GM18498 (cell line): ENCODE data around the gene RAI2.

Source experiments
- ATAC-seq: cut with Tn5 transposase; IDR thresholded peaks from one replicate; pipeline ENCODE4 v1.9.1; 2021; ENCODE audit warnings: mild to moderate bottlenecking, moderate library complexity; ENCODE audit not compliant: unreplicated experiment

The RAI2 gene

GRCh38 chrX:17830211-17830610 lies 30.9 kb downstream of the RAI2 start:
- ATAC-seq: no peak

- ATAC-seq: no peak
Observed at GRCh38 chrX:17829566-17829965, 31.5 kb downstream of the RAI2 start.

- ATAC-seq: no peak
Observed at GRCh38 chrX:17828171-17828570, 32.9 kb downstream of the RAI2 start.

GRCh38 chrX:17826609-17827496 lies 34.2 kb downstream of the RAI2 start:
- no peak for ATAC-seq

- no peak for ATAC-seq
Observed at GRCh38 chrX:17824980-17825379, 36.1 kb downstream of the RAI2 start.

- no peak for ATAC-seq
Observed at GRCh38 chrX:17822351-17822750, 38.7 kb downstream of the RAI2 start.

GRCh38 chrX:17820100-17820499 lies 41.0 kb downstream of the RAI2 start:
- ATAC-seq: no peak

GRCh38 chrX:17818726-17819125 lies 42.4 kb downstream of the RAI2 start:
- no peak for ATAC-seq

GRCh38 chrX:17817251-17817650 lies 43.8 kb downstream of the RAI2 start:
- ATAC-seq: no peak

- no peak for ATAC-seq
Observed at GRCh38 chrX:17814557-17814956, 46.5 kb downstream of the RAI2 start.

GRCh38 chrX:17814059-17814458 lies 47.0 kb downstream of the RAI2 start:
- no peak for ATAC-seq

- ATAC-seq: no peak
Observed at GRCh38 chrX:17813277-17813676, 47.8 kb downstream of the RAI2 start.

GRCh38 chrX:17812763-17813162 lies 48.3 kb downstream of the RAI2 start:
- no peak for ATAC-seq

GRCh38 chrX:17809984-17810383 lies 51.1 kb downstream of the RAI2 start:
- no peak for ATAC-seq

GRCh38 chrX:17809273-17809672 lies 51.8 kb downstream of the RAI2 start:
- no peak for ATAC-seq

GRCh38 chrX:17805120-17805519 lies 56.0 kb downstream of the RAI2 start:
- no peak for ATAC-seq

GRCh38 chrX:17803449-17803848 lies 57.6 kb downstream of the RAI2 start:
- ATAC-seq: no peak

- ATAC-seq: no peak
Observed at GRCh38 chrX:17802756-17803155, 58.3 kb downstream of the RAI2 start.

GRCh38 chrX:17801431-17801830 lies 59.7 kb downstream of the RAI2 start:
- no peak for ATAC-seq

GRCh38 chrX:17798921-17799320 lies 62.2 kb downstream of the RAI2 start:
- ATAC-seq: no peak

- ATAC-seq: no peak
Observed at GRCh38 chrX:17792826-17793225, 68.3 kb downstream of the RAI2 start.

GRCh38 chrX:17788956-17789562 lies 72.0 kb downstream of the RAI2 start:
- no peak for ATAC-seq
